ENCODE data around the gene GINS2. TPM values are rescaled to one million over a fixed set of nuclear protein-coding genes. Genes with fewer than 3 reads are reported as not detected.
A peak's percentile ranks its signal among the peaks of the same experiment; 100 is the strongest.

The GINS2 gene
- total and polyA plus RNA-seq, 2 of the 4 experiments (the other 2 are of a cell fraction), result 12.0 to 13.4 TPM

DNA sequence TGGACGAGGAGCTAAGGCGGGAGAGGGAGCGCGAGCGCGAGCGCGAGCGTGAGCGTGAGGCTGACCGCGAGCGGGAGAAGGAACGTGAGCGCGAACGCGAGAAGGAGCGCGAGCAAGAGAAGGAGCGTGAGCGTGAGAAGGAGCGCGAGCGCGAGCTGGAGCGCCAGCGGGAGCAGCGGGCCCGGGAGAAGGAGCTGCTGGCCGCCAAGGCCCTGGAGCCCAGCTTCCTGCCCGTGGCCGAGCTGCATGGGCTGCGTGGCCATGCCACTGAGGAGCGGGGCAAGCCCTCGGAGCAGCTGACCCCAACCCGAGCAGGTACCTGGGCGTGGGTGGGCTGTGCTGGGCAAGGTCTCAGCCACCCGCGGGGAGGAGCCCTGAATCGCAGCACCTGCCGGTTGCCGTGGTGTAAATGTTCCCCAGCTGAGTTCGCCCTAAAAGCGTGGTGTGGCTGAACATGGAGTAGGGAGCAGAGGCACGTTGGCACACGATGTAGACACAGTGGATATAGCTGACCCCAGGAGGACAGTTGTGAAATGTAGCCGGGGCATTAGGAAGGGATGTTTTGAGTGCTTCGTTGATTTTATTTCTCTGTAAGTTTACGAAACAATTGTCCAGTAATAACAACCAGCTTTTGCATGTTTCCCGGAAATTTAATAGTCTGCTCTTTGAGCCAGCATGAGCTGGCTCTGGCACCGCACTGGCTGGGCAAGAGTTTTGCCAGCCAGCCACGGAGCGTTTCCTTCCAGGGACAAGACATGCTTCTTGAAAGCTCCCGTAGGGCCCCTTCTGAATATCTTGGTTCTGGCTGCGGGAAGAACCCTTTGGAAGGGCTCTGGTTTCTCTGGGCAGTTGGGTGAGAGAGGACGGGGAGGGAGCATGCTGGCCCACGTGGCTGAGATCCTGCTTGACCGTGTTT lies 32.1 kb downstream of the GINS2 start:
- peak overlapping the region; percentile 55 for H2AK9ac ChIP-seq (replicated peaks; ENCODE audit: low read depth, low read length, poor library complexity)
- ChIA-PET CTCF (no interaction called here), POLR2A (ENCODE audit: unreplicated experiment) (no interaction called here)
- TF ChIP-seq POLR2A (IDR thresholded peaks at IDR 0.05; ENCODE audit: low read depth, low read length), result no peak
- no peak for TF ChIP-seq NFE2L2 (IDR thresholded peaks at IDR 0.05; ENCODE audit: low read depth, low read length)
- 94 to 100% methylated on average over 6 to 45 of the region's 59 CpGs for WGBS, 2 experiments (ENCODE audit: extremely low coverage in 2 of 2, insufficient read length in 1 of 2)
- no peak overlapping the region for H3K56ac ChIP-seq (ENCODE audit: extremely low read depth, insufficient read depth, low read length)
- H3K23ac ChIP-seq (ENCODE audit: low read depth, low read length), result no peak overlapping the region
- peaks cover 14% of the 10 kb centered on the region for H3K4me1 ChIP-seq (ENCODE audit: control insufficient read depth, insufficient read depth, low read length)
- ATAC-seq (ENCODE audit: low read depth) (no peak), DNase-seq (no peak)
- 0 out of 2 replicates have a peak, but pooled peaks cover 6% of the 10 kb centered on the region for H3K9me1 ChIP-seq (ENCODE audit: insufficient read depth, low read length)
- dilution Hi-C loops (cut with HindIII; ENCODE audit: low sequenced_read_pairs, unreplicated experiment), result no loop called here
- in situ Hi-C loops (cut with MboI; ENCODE audit: low sequenced_read_pairs), result loop anchor here (5.0 kb wide), 1 partner anchor 61 kb away; no protein-coding TSS in a partner anchor
- no peak overlapping the region for H4K5ac ChIP-seq (ENCODE audit: low read depth, low read length)
- no peak overlapping the region for H2BK20ac ChIP-seq (ENCODE audit: low read depth, low read length)
- no peak overlapping the region for H2AFZ ChIP-seq (replicated peaks; ENCODE audit: low read length, poor library complexity)
- intact Hi-C loops (cut with micrococcal nuclease), result loop anchor here (5.0 kb wide), 1 partner anchor 61 kb away; no protein-coding TSS in a partner anchor
- H2AK5ac ChIP-seq (ENCODE audit: low read depth, low read length), result no peak overlapping the region
- H3K14ac ChIP-seq (replicated peaks; ENCODE audit: low read depth, low read length), result no peak overlapping the region
- H3K27ac ChIP-seq (ENCODE audit: insufficient read depth, low read length), result no peak overlapping the region
- H3K4me3 ChIP-seq (ENCODE audit: insufficient read depth, low read depth, low read length), result no peak overlapping the region
- BruUV-seq (replicated peaks), result no TSS peak
- H2BK5ac ChIP-seq (ENCODE audit: low read depth, low read length, poor library complexity, severe bottlenecking), result no peak overlapping the region
- H3K36me3 ChIP-seq (ENCODE audit: control insufficient read depth, insufficient read depth, low read length), result peaks cover 65% of the 10 kb centered on the region
- no peak overlapping the region for H3K4ac ChIP-seq (ENCODE audit: low read depth, low read length)
- peaks cover 44% of the 10 kb centered on the region for H4K20me1 ChIP-seq (ENCODE audit: insufficient read depth, low read length)
- H3K4me2 ChIP-seq (ENCODE audit: low read depth, low read length), result no peak overlapping the region
- no peak overlapping the region for H4K91ac ChIP-seq (ENCODE audit: insufficient read depth, low read depth, low read length)
- H4K8ac ChIP-seq (ENCODE audit: low read depth in 2 of 2, low read length in 2 of 2), result no peak overlapping the region
- H3K18ac ChIP-seq (ENCODE audit: low read depth, low read length), result no peak overlapping the region
- H3K27me3 ChIP-seq (ENCODE audit: control insufficient read depth, insufficient read depth, low read length), result no peaks in the 10 kb centered on the region
- no peaks in the 10 kb centered on the region for H3K9me3 ChIP-seq (ENCODE audit: control insufficient read depth, insufficient read depth, low read length)
- H3K9ac ChIP-seq (ENCODE audit: low read depth, low read length), result no peak overlapping the region
- H2BK120ac ChIP-seq (ENCODE audit: low read depth, low read length), result no peak overlapping the region
- H2BK15ac ChIP-seq (ENCODE audit: low read depth, low read length), result no peak overlapping the region
- H3K79me1 ChIP-seq (ENCODE audit: low read depth in 1 of 2, low read length in 2 of 2), result peaks cover 11 to 29% of the 10 kb centered on the region in 2 experiments
